HCT116 (cell line): ENCODE measurements around the gene ACP4. TPM values are rescaled to one million over a fixed set of nuclear protein-coding genes. Genes with fewer than 3 reads are reported as not detected.

Source experiments
- ATAC-seq: fragments of 200-7000 bp; cut with Tn5 transposase; 2 replicates; pipeline ENCODE4 v1.9.1; 2020; ENCODE audit warnings: mild to moderate bottlenecking, moderate library complexity
- BruUV-seq: library from RNA; stranded (reverse); fragments of 400-500 nt; replicated peaks from 2 replicates; lab custom pipeline; 2021; lab: Mats Ljungman, UMichigan
- CTCF ChIA-PET: fragments of 300-600 bp; sonication (Branson Sonifier 250); formaldehyde crosslinking; loops from one replicate; lab custom pipeline; 2021; ENCODE audit warnings: antibody characterized with exemption; lab: Charles Lee
- POLR2A ChIA-PET: fragments of 300-600, 350-600 bp; sonication (Branson Sonifier 250); formaldehyde crosslinking; loops from one replicate; lab custom pipeline; 2021; ENCODE audit warnings: antibody characterized with exemption; lab: Charles Lee
- RAD21 ChIA-PET, 2 experiments: fragments of 300-600 bp; sonication (Branson Sonifier 250); formaldehyde crosslinking; loops; one replicate each; lab custom pipeline; 2023; ENCODE audit warnings: low total read pairs in 2 of 2; ENCODE audit not compliant: uncharacterized antibody in 2 of 2, unreplicated experiment in 2 of 2, low non-redundant PET in 1 of 2; lab: Charles Lee
- DNase-seq: peaks from one replicate; pipeline ENCODE4 v3.0.0-alpha.2; 2010; ENCODE audit warnings: low read depth, low spot score
- H2AFZ ChIP-seq: fragments of 200-600 bp; shearing (Covaris generic), sonication (generic); 2 replicates; pipeline ENCODE4 v1.6.1; 2017; ENCODE audit warnings: low read depth, mixed run types, mixed read lengths, antibody characterized with exemption, low read length; ENCODE audit not compliant: poor library complexity, severe bottlenecking
- H3K27ac ChIP-seq: 2 replicates; pipeline ENCODE4 v1.5.1; 2012; ENCODE audit warnings: low read depth, low read length
- H3K27me3 ChIP-seq: fragments of 200-600 bp; sonication (generic); 2 replicates; pipeline ENCODE4 v1.6.1; 2016; ENCODE audit warnings: mixed run types, low read length, mixed read lengths; ENCODE audit not compliant: insufficient read depth
- H3K36me3 ChIP-seq, 2 experiments: fragments of 200-500 bp in 1 of 2; fragments of 200-600 bp in 1 of 2; sonication (Bioruptor generic) in 1 of 2; sonication (generic) in 1 of 2; 2 replicates each; pipeline versions ENCODE4 v1.5.1 to v1.6.1; 2014 to 2016; ENCODE audit warnings: low read length in 2 of 2, inconsistent platforms in 1 of 2, mixed read lengths in 1 of 2, mixed run types in 1 of 2; ENCODE audit not compliant: insufficient read depth in 2 of 2, control insufficient read depth in 1 of 2
- H3K4me1 ChIP-seq, 2 experiments: fragments of 200-600 bp in 1 of 2; sonication (generic) in 1 of 2; 2 replicates each; pipeline versions ENCODE4 v1.5.1 to v1.6.1; 2012 to 2017; ENCODE audit warnings: low read length in 2 of 2, inconsistent platforms in 1 of 2, mild to moderate bottlenecking in 1 of 2, mixed read lengths in 1 of 2, mixed run types in 1 of 2, moderate library complexity in 1 of 2; ENCODE audit not compliant: insufficient read depth in 2 of 2, control insufficient read depth in 1 of 2
- H3K4me2 ChIP-seq: fragments of 200-600 bp; sonication (generic); 2 replicates; pipeline ENCODE4 v1.6.1; 2017; ENCODE audit warnings: mixed run types, low read length, mixed read lengths
- H3K4me3 ChIP-seq, 2 experiments: fragments of 200-600 bp in 1 of 2; sonication (generic) in 1 of 2; replicated peaks in 1 of 2; 2 replicates each; pipeline ENCODE4 v1.5.1; 2011 to 2016; ENCODE audit warnings: low read length in 2 of 2, control low read depth in 1 of 2, low read depth in 1 of 2, mild to moderate bottlenecking in 1 of 2, mixed read lengths in 1 of 2, mixed run types in 1 of 2
- H3K79me2 ChIP-seq: fragments of 200-600 bp; sonication (generic); 2 replicates; pipeline ENCODE4 v1.6.1; 2017; ENCODE audit warnings: mild to moderate bottlenecking, mixed run types, low read length, moderate library complexity, mixed read lengths; ENCODE audit not compliant: insufficient read depth
- H3K9ac ChIP-seq: fragments of 200-600 bp; sonication (generic); 2 replicates; pipeline ENCODE4 v1.6.1; 2016; ENCODE audit warnings: low read length, mixed read lengths
- H3K9me2 ChIP-seq: fragments of 200-600 bp; sonication (generic), shearing (Covaris generic); 2 replicates; pipeline ENCODE4 v1.6.1; 2017; ENCODE audit warnings: mixed run types, mild to moderate bottlenecking, moderate library complexity; ENCODE audit not compliant: insufficient read depth
- H3K9me3 ChIP-seq, 2 experiments: fragments of 200-500 bp in 1 of 2; fragments of 200-600 bp in 1 of 2; sonication (Bioruptor generic) in 1 of 2; sonication (generic) in 1 of 2; 2 replicates each; pipeline ENCODE4 v1.6.1; 2014 to 2017; ENCODE audit warnings: low read length in 2 of 2, mixed read lengths in 2 of 2, inconsistent platforms in 1 of 2, low read depth in 1 of 2, mild to moderate bottlenecking in 1 of 2, mixed run types in 1 of 2, moderate library complexity in 1 of 2; ENCODE audit not compliant: control insufficient read depth in 1 of 2, insufficient read depth in 1 of 2
- H4K20me1 ChIP-seq: fragments of 200-600 bp; sonication (generic), shearing (Covaris generic); 2 replicates; pipeline ENCODE4 v1.6.1; 2017; ENCODE audit warnings: mixed run types, mild to moderate bottlenecking, moderate library complexity; ENCODE audit not compliant: insufficient read depth
- CBX3 ChIP-seq: IDR thresholded peaks from 2 replicates; pipeline ENCODE4 v1.6.1; 2012; ENCODE audit warnings: low read depth
- EZH2 ChIP-seq: fragments of 200-600 bp; sonication (generic); IDR thresholded peaks from 2 replicates; pipeline ENCODE4 v1.6.1; 2017; ENCODE audit warnings: antibody characterized with exemption, mixed run types
- POLR2A ChIP-seq: IDR thresholded peaks from 2 replicates; pipeline ENCODE4 v1.7.0; 2011; ENCODE audit warnings: borderline replicate concordance; ENCODE audit not compliant: insufficient read depth, insufficient read length; ENCODE audit errors: extremely low read depth
- RAD21 ChIP-seq: IDR thresholded peaks from 2 replicates; pipeline ENCODE4 v1.6.1; 2012; ENCODE audit warnings: low read depth, mild to moderate bottlenecking
- SP1 ChIP-seq: IDR thresholded peaks from 2 replicates; pipeline ENCODE4 v1.6.1; 2012; ENCODE audit warnings: low read depth
- TCF7L2 ChIP-seq: IDR thresholded peaks from 2 replicates; pipeline ENCODE4 v1.7.0; 2011; ENCODE audit warnings: borderline replicate concordance, inconsistent platforms; ENCODE audit not compliant: insufficient read depth, insufficient read length; ENCODE audit errors: extremely low read depth
- ZFX ChIP-seq: fragments of 450-650 bp; IDR thresholded peaks from 2 replicates; pipeline ENCODE4 v1.6.1; 2017
- intact Hi-C: fragments of 100-400 bp; cut with micrococcal nuclease; formaldehyde crosslinking; loops from 2 replicates; pipeline ENCODE4 v1.10.0; 2022
- total RNA-seq: library from RNA; stranded (reverse); gene quantifications from one replicate; pipeline ENCODE4 v1.2.1, GENCODE V29; 2021; ENCODE audit not compliant: unreplicated experiment

ACP4 gene
- total RNA-seq, 1 experiment from 2014 or later = not detected

DNA sequence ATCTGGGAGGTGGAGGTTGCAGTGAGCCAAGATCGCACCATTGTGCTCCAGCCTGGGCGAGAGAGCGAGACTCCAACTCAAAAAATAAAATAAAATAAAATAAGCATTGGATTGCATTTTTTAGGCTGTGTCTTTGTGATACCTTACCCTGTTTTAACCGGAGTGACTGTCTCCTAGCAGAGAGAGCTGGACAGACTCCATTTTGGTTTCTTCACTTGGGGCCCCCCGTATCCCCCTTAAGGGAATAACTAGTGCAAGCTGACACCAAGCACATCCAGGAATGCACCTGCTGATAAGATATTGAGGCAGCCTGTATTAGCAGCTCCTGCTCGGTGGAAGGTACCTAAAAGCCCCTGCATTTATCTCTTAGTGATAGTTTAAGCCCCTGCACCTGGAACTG, 40.7 kb upstream of the ACP4 start:
- BruUV-seq = no TSS peak
- no peak overlapping the region for H3K4me3 ChIP-seq
- intact Hi-C loops = no loop called here
- no peak overlapping the region for H3K9ac ChIP-seq
- ATAC-seq (no peak), DNase-seq (no peak)
- ChIA-PET POLR2A (no interaction called here), RAD21 (no interaction called here), CTCF (interaction anchor here (1.8 kb wide), 1 partner anchor 25 kb away, joined by 7 read pairs; no protein-coding TSS in a partner anchor)
- no peaks in the 10 kb centered on the region for H3K79me2 ChIP-seq
- H3K27ac ChIP-seq = no peak overlapping the region
- no peaks in the 10 kb centered on the region for H4K20me1 ChIP-seq
- H3K9me2 ChIP-seq = no peaks in the 10 kb centered on the region
- H3K4me2 ChIP-seq = no peak overlapping the region
- H3K27me3 ChIP-seq = no peaks in the 10 kb centered on the region
- no peaks in the 10 kb centered on the region for H3K36me3 ChIP-seq
- no peaks in the 10 kb centered on the region for H3K9me3 ChIP-seq
- TF ChIP-seq RAD21 = no peak
- no peak for TF ChIP-seq ZFX
- no peak overlapping the region for H2AFZ ChIP-seq
- H3K4me1 ChIP-seq = no peaks in the 10 kb centered on the region

DNA sequence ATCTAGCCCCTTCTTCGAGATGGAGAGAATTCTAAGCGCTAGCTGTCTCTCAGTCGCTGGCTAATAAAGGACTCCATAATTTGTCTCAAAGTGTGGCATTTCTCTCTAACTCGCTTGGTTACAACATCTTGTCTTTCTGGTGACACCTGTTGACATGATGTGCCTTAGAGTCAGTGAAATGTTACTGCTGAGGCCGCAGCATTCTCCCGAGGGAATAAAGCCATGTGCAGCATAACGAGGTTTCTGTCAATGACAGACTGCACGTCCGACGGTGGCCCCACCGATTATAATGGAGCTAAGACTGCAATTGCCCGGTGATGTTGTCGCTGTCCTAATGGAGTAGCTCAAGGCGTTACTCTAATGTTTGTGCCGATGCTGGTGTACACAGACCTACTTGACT, 40.2 kb upstream of the ACP4 start:
- H3K27ac ChIP-seq = no peak overlapping the region
- ATAC-seq = no peak
- H3K9me3 ChIP-seq = no peaks in the 10 kb centered on the region
- no peaks in the 10 kb centered on the region for H3K36me3 ChIP-seq
- no peak overlapping the region for H3K9ac ChIP-seq
- DNase-seq = no peak
- no peak overlapping the region for H2AFZ ChIP-seq
- TF ChIP-seq CBX3 (no peak), TCF7L2 (no peak), POLR2A (no peak), EZH2 (no peak), SP1 (no peak)
- ChIA-PET POLR2A (no interaction called here), RAD21 (no interaction called here), CTCF (interaction anchor here (1.8 kb wide), 1 partner anchor 25 kb away, joined by 7 read pairs; no protein-coding TSS in a partner anchor)
- no peaks in the 10 kb centered on the region for H3K4me1 ChIP-seq
- no peaks in the 10 kb centered on the region for H3K79me2 ChIP-seq
- no peaks in the 10 kb centered on the region for H4K20me1 ChIP-seq
- no peaks in the 10 kb centered on the region for H3K9me2 ChIP-seq
- no peak overlapping the region for H3K4me3 ChIP-seq
- BruUV-seq = no TSS peak
- intact Hi-C loops = no loop called here
- no peak overlapping the region for H3K4me2 ChIP-seq
- H3K27me3 ChIP-seq = no peaks in the 10 kb centered on the region
